GM21367 (cell line): ENCODE results near the gene REM2.

Source experiments
- ATAC-seq: cut with Tn5 transposase; IDR thresholded peaks from one replicate; pipeline ENCODE4 v1.9.1; 2021; ENCODE audit not compliant: unreplicated experiment

Gene REM2

GRCh38 chr14:22925513-22925912 is 42.5 kb downstream of the REM2 start:
- no peak for ATAC-seq

- no peak for ATAC-seq
These were observed 43.3 kb downstream of the REM2 start for GRCh38 chr14:22926316-22926715.

DNA sequence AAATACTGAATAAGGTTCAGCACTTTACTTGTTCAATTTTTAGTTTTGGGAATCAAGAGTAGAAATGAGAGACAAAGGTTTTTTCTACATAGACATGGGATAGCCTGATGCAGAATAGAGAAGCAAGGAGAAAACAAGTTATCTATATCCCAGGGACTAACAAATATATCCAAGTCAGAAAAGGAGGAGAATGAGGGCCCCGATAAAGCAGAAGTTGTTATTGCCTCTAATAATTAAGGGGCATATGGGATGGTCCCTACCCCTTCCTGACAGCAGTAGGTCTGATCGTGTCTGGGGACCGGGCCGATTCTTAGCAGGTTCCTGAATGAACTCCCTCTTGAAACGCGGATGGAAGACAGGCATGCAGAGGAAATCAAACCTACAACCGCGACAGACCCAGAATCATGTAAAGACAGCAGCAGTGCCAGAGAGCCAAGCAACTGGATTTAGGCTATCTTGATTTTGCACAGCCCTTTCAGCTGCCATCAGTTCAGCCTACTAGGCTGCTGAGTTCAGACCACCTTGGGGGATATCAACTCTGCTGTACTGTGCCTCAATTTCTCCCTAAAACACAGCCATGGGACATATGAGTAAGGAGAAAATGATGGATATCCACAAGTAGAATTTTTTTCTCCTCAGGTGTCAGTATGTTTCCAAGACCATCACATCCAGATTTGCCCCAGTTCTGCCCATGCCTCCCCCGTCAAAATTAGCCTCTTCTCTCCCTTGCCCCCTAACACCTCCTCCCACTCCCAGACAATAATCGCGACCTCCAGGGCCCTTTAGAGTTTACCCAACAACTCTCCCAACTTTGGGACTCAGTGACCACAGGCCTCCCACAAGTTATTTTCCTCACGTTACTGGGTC is 45.4 kb downstream of the REM2 start:
- ATAC-seq: no peak

GRCh38 chr14:22929104-22929960 is 46.3 kb downstream of the REM2 start, which contains the start of gene PRMT5:
Gene PRMT5 (minus strand): TSS chr14:22929376. CDS start chr14:22929361, 15 bp downstream.
- peak; percentile 84 for ATAC-seq

- no peak for ATAC-seq
These were observed 46.9 kb downstream of the REM2 start for GRCh38 chr14:22929961-22930364.

DNA sequence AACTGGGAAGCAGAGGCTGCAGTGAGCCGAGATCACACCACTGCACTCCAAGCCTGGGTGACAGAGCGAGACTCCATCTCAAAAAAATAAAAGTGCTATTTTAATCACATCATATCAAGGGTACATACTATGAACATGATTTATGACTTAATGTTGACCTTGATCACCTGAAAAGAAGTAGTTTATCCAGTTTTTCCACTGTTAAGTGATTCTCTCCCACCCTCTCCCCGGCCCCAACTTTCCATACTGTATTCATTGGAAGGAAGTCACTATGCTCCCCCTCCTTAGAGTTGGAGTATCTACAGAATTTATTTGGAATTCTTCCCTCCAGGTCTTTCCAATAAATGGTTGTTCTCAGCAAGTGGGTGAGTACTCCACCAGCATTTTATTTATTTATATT is 49.1 kb downstream of the REM2 start:
- no peak for ATAC-seq

DNA sequence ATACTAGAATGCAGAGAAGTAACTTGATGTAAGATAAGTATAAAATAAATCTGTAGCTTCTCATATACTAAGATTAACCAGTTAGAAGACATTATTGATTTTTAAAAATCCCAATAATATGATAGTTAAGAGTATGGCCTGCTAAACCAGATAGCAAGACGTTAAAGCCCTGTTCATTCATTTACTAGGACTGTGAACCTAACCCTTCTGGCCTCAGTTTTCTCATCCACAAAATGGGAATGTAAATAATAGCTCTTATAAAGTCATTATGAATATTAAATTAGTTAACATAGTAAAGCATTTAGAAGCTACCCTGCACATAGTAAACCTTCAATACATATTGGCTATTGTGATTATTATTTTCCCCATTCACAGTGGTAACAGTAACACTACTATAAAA is 52.1 kb downstream of the REM2 start:
- ATAC-seq: no peak
